ENCODE results near the gene PLCH1. TPM values are rescaled to one million over a fixed set of nuclear protein-coding genes. Genes with fewer than 3 reads are reported as not detected.

PLCH1 gene
- total RNA-seq, 4 donors from 2014 or later = 1.4 to 7.0 (median 2.0) TPM

- peaks cover 0 to 3% (median 0%) of the 10 kb centered on the region in 4 donors for H3K4me1 ChIP-seq
- no peak overlapping the region for H3K4me3 ChIP-seq
- no peaks in the 10 kb centered on the region for H3K27me3 ChIP-seq
- H3K36me3 ChIP-seq = peaks cover 0 to 15% (median 0%) of the 10 kb centered on the region in 3 donors
- WGBS, 2 donors = 78 to 83% methylated on average over 11 of the region's 11 CpGs
- H3K27ac ChIP-seq = no peak overlapping the region
- H3K9me3 ChIP-seq = no peaks in the 10 kb centered on the region
- DNase-seq (ENCODE audit: low spot score in 2 of 2) = no peak
- TF ChIP-seq EP300 (IDR thresholded peaks at IDR 0.05) (no peak), CTCF (IDR thresholded peaks at IDR 0.05) (peak in 1 of 5 experiments; percentile 5)
Observed at GRCh38 chr3:155753038-155753639, 8.3 kb upstream of the PLCH1 start.

- no peaks in the 10 kb centered on the region for H3K9me3 ChIP-seq
- WGBS, 2 donors = 60 to 65% methylated on average over 8 of the region's 8 CpGs
- H3K4me3 ChIP-seq = no peak overlapping the region
- no peaks in the 10 kb centered on the region for H3K36me3 ChIP-seq
- TF ChIP-seq CTCF (IDR thresholded peaks at IDR 0.05) (no peak), POLR2A (IDR thresholded peaks at IDR 0.05) (no peak), EP300 (IDR thresholded peaks at IDR 0.05) (no peak)
- no peak for DNase-seq (ENCODE audit: low spot score in 2 of 2)
- peaks cover 0 to 14% (median 0%) of the 10 kb centered on the region in 4 donors for H3K4me1 ChIP-seq
- no peak overlapping the region for H3K27ac ChIP-seq
- no peaks in the 10 kb centered on the region for H3K27me3 ChIP-seq
Observed at GRCh38 chr3:155748611-155749365, 3.9 kb upstream of the PLCH1 start.

GRCh38 chr3:155747946-155748290 is 3.0 kb upstream of the PLCH1 start:
- TF ChIP-seq POLR2A (IDR thresholded peaks at IDR 0.05) = no peak
- no peak for TF ChIP-seq EP300 (IDR thresholded peaks at IDR 0.05)
- TF ChIP-seq CTCF (IDR thresholded peaks at IDR 0.05) = no peak
- no peaks in the 10 kb centered on the region for H3K36me3 ChIP-seq
- H3K9me3 ChIP-seq = no peaks in the 10 kb centered on the region
- no peak overlapping the region for H3K27ac ChIP-seq
- H3K27me3 ChIP-seq = no peaks in the 10 kb centered on the region
- WGBS, 2 donors = 78 to 79% methylated on average over 3 of the region's 3 CpGs
- H3K4me1 ChIP-seq = peaks cover 0 to 21% (median 0%) of the 10 kb centered on the region in 4 donors
- no peak overlapping the region for H3K4me3 ChIP-seq
- DNase-seq (ENCODE audit: low spot score in 2 of 2) = no peak

GRCh38 chr3:155747286-155747945 is 2.5 kb upstream of the PLCH1 start:
- no peak overlapping the region for H3K4me3 ChIP-seq
- peaks cover 0 to 21% (median 0%) of the 10 kb centered on the region in 4 donors for H3K4me1 ChIP-seq
- H3K27me3 ChIP-seq = no peaks in the 10 kb centered on the region
- H3K27ac ChIP-seq = no peak overlapping the region
- no peaks in the 10 kb centered on the region for H3K36me3 ChIP-seq
- H3K9me3 ChIP-seq = no peaks in the 10 kb centered on the region
- no peak for DNase-seq (ENCODE audit: low spot score in 2 of 2)
- TF ChIP-seq POLR2A (IDR thresholded peaks at IDR 0.05) = no peak
- TF ChIP-seq EP300 (IDR thresholded peaks at IDR 0.05) = no peak
- WGBS, 2 donors = 78 to 83% methylated on average over 2 of the region's 2 CpGs

- Histone ChIP-seq H3K27me3 (no peaks in the 10 kb centered on the region), H3K9me3 (no peaks in the 10 kb centered on the region), H3K36me3 (no peaks in the 10 kb centered on the region), H3K4me1 (peaks cover 0 to 21% (median 0%) of the 10 kb centered on the region in 4 donors), H3K27ac (no peak overlapping the region), H3K4me3 (no peak overlapping the region)
- no peak for DNase-seq (ENCODE audit: low spot score in 2 of 2)
- 92% methylated on average over 1 of the region's 1 CpG for WGBS, 2 donors
- TF ChIP-seq EP300 (IDR thresholded peaks at IDR 0.05) (no peak), CTCF (IDR thresholded peaks at IDR 0.05) (no peak), POLR2A (IDR thresholded peaks at IDR 0.05) (no peak)
Observed at GRCh38 chr3:155746703-155747102, 1.8 kb upstream of the PLCH1 start.

Data from tibial nerve (tissue), 4 donors.